Gastroesophageal sphincter (tissue), 3 donors: ENCODE results near the gene IPCEF1.

Source experiments
- EP300 ChIP-seq: sonication (generic); formaldehyde crosslinking; IDR thresholded peaks from one replicate; pipeline ENCODE4 v1.6.1; 2017; ENCODE audit warnings: antibody characterized with exemption, mild to moderate bottlenecking
- POLR2A ChIP-seq, 2 donors: fragments of 450-650 bp; IDR thresholded peaks; one replicate each; pipeline ENCODE4 v1.6.1; 2017; ENCODE audit warnings: antibody characterized with exemption in 2 of 2, mild to moderate bottlenecking in 2 of 2, moderate library complexity in 1 of 2
- POLR2AphosphoS5 ChIP-seq: sonication (generic); formaldehyde crosslinking; IDR thresholded peaks from one replicate; pipeline ENCODE4 v1.6.1; 2017; ENCODE audit warnings: antibody characterized with exemption
- TF ChIP-seq, protein P1 (sequence below), 4 experiments: fragments of 200-600 bp in 2 of 4; fragments of 450-650 bp in 2 of 4; sonication (generic) in 1 of 4; IDR thresholded peaks; one replicate each; pipeline ENCODE4 v1.5.1; 2017 to 2019; ENCODE audit warnings: antibody characterized with exemption in 4 of 4, mild to moderate bottlenecking in 2 of 4, moderate library complexity in 2 of 4

DNA sequence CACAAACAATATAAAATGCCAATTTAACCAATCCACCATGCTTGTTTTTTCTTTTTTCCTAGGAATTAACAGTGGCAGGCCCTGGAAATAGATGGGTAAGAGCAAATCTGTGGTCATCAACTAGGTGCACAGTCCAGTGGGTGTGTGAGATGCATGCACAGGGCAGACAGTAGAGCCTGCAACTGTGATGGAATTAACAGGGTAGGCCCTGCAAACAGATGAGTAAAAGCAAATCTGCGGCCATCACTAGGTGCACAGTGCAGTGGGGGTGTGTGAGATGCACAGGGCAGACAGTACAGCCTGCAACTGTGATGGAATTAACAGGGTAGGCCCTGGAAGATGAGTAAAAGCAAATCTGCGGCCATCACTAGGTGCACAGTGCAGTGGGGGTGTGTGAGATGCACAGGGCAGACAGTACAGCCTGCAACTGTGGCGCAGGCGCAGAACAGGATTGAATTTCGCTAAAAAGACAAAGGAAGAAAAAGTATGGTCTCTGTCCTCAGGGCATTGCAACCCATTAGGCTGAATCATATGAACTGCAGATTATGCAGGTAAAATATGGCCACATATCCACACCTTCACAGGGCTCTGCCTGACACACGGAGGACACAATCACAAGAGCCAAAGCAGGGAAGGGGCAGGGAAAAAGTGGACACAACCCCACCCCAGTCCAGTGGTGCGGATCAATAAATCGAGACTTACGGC lies 41.0 kb upstream of the IPCEF1 start:
- TF ChIP-seq EP300 (no peak), POLR2AphosphoS5 (no peak), POLR2A (IDR thresholded peaks at IDR 0.05) (no peak)
- TF ChIP-seq, protein P1, sequence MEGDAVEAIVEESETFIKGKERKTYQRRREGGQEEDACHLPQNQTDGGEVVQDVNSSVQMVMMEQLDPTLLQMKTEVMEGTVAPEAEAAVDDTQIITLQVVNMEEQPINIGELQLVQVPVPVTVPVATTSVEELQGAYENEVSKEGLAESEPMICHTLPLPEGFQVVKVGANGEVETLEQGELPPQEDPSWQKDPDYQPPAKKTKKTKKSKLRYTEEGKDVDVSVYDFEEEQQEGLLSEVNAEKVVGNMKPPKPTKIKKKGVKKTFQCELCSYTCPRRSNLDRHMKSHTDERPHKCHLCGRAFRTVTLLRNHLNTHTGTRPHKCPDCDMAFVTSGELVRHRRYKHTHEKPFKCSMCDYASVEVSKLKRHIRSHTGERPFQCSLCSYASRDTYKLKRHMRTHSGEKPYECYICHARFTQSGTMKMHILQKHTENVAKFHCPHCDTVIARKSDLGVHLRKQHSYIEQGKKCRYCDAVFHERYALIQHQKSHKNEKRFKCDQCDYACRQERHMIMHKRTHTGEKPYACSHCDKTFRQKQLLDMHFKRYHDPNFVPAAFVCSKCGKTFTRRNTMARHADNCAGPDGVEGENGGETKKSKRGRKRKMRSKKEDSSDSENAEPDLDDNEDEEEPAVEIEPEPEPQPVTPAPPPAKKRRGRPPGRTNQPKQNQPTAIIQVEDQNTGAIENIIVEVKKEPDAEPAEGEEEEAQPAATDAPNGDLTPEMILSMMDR (IDR thresholded peaks at IDR 0.05) = no peak
